Measurements from ENCODE around the gene MAP2K4. TPM values are rescaled to one million over a fixed set of nuclear protein-coding genes. Genes with fewer than 3 reads are reported as not detected.
A peak's percentile ranks its signal among the peaks of the same experiment; 100 is the strongest.
"Not testable (repeated sequence)": the region's sequence is repeated elsewhere in the genome, so short reads cannot be mapped to it uniquely, and the experiment has no call there.

Gene MAP2K4
- total and polyA plus RNA-seq, 2 of the 8 experiments (the other 6 are each of a cell fraction or from before 2014, with no cell fraction given): 14.2 to 37.3 TPM

- TF ChIP-seq TAF1 (IDR thresholded peaks at IDR 0.05; ENCODE audit: low read depth, low read length): peak; percentile 98
- no peak for TF ChIP-seq TEAD4 (IDR thresholded peaks at IDR 0.05; ENCODE audit: low read depth, low read length)
- peak; percentile 91 for TF ChIP-seq YY1 (IDR thresholded peaks at IDR 0.05; ENCODE audit: low read depth, low read length)
- no peak for TF ChIP-seq EZH2 (IDR thresholded peaks at IDR 0.05; ENCODE audit: low read depth, low read length, severe bottlenecking)
- peak; percentile 91 for TF ChIP-seq POLR2AphosphoS5 (IDR thresholded peaks at IDR 0.05; ENCODE audit: low read depth, low read length)
- peak; percentile 89 for TF ChIP-seq TBP (IDR thresholded peaks at IDR 0.05; ENCODE audit: low read depth, low read length)
- TF ChIP-seq FOSL1 (IDR thresholded peaks at IDR 0.05; ENCODE audit: insufficient read depth, low read depth, low read length): no peak
- no peak for TF ChIP-seq MAFK (IDR thresholded peaks at IDR 0.05; ENCODE audit: low read depth, low read length)
- TF ChIP-seq TAF7 (optimal IDR thresholded peaks at IDR 0.05; ENCODE audit: borderline replicate concordance, low read depth, low read length): peak; percentile 88
- TF ChIP-seq CBX8 (IDR thresholded peaks at IDR 0.05; ENCODE audit: borderline replicate concordance, low read depth, low read length): no peak
Observed at GRCh38 chr17:12020642-12021622, at the start of gene MAP2K4 (continued).

- H2BK12ac ChIP-seq (ENCODE audit: low read depth, low read length); H4K8ac ChIP-seq (ENCODE audit: extremely low read depth, insufficient read depth, low read length); H3K4me1 ChIP-seq (replicated peaks in 1 of 4; ENCODE audit: control insufficient read depth in 3 of 4, insufficient read depth in 4 of 4, low read length in 3 of 4); H3K9ac ChIP-seq (replicated peaks in 1 of 4; ENCODE audit: extremely low read depth in 1 of 4, low read depth in 3 of 4, low read length in 3 of 4); H3K9me3 ChIP-seq (ENCODE audit: insufficient read depth in 2 of 2, low read depth in 1 of 2, low read length in 1 of 2); H2BK120ac ChIP-seq (replicated peaks; ENCODE audit: low read depth, low read length); POLR2A ChIA-PET (ENCODE audit: partially characterized antibody); DNase-seq (ENCODE audit: low read depth in 1 of 2, low spot score in 2 of 2); H3K18ac ChIP-seq (ENCODE audit: extremely low read depth, low read length); H3K27me3 ChIP-seq (replicated peaks in 1 of 4; ENCODE audit: control insufficient read depth in 3 of 4, extremely low read depth in 1 of 4, insufficient read depth in 3 of 4, low read length in 3 of 4); H4K5ac ChIP-seq (ENCODE audit: insufficient read length, low read depth, low read length); H3K4me2 ChIP-seq (ENCODE audit: insufficient read depth in 1 of 2, low read depth in 2 of 2, low read length in 2 of 2); H3K14ac ChIP-seq (ENCODE audit: insufficient read length); H3K79me1 ChIP-seq (ENCODE audit: low read depth, low read length); FAIRE-seq; H3K23me2 ChIP-seq (ENCODE audit: low read depth, low read length); H2AFZ ChIP-seq (ENCODE audit: low read length); H2BK5ac ChIP-seq (ENCODE audit: low read depth, low read length); H3K23ac ChIP-seq (ENCODE audit: insufficient read length); H4K91ac ChIP-seq (replicated peaks; ENCODE audit: insufficient read length, low read length); H3K4me3 ChIP-seq (ENCODE audit: extremely low read depth in 1 of 4, insufficient read depth in 2 of 4, low read depth in 3 of 4, low read length in 4 of 4); H4K20me1 ChIP-seq (replicated peaks in 1 of 2; ENCODE audit: control insufficient read depth in 1 of 2, insufficient read depth in 2 of 2, low read length in 2 of 2); H2BK20ac ChIP-seq (ENCODE audit: low read length); H3K36me3 ChIP-seq (ENCODE audit: control insufficient read depth in 2 of 4, insufficient read depth in 4 of 4, low read length in 3 of 4); H2BK15ac ChIP-seq (ENCODE audit: low read length); CTCF ChIA-PET (ENCODE audit: partially characterized antibody); H3K27ac ChIP-seq (ENCODE audit: low read depth, low read length); H3K4ac ChIP-seq (replicated peaks; ENCODE audit: insufficient read length, low read depth, low read length); H3K56ac ChIP-seq (replicated peaks; ENCODE audit: insufficient read length, low read depth, low read length); H3K79me2 ChIP-seq (ENCODE audit: control insufficient read depth in 1 of 2, insufficient read depth in 2 of 2, low read length in 2 of 2); H2AK5ac ChIP-seq (ENCODE audit: low read depth, low read length): not testable (repeated sequence)
- 83% methylated on average over 11 of the region's 19 CpGs; no CpG with 5 or more reads in 1 of the 2 experiments for WGBS, 2 experiments (ENCODE audit: extremely low coverage in 1 of 2, insufficient coverage in 1 of 2, insufficient read length in 1 of 2, insufficient replicate concordance in 2 of 2, low coverage in 1 of 2, low lambda C conversion rate in 2 of 2, missing lambda C conversion rate in 1 of 2)
Observed at GRCh38 chr17:11972741-11973140, 47.9 kb upstream of the MAP2K4 start.
